Neural crest cell (in vitro differentiated cells): ENCODE data around the gene FHDC1. TPM values are rescaled to one million over a fixed set of nuclear protein-coding genes. Genes with fewer than 3 reads are reported as not detected.

ENCODE experiments used
- DNase-seq: peaks from one replicate; pipeline ENCODE4 v3.0.0; 2021; ENCODE audit warnings: low read depth, mixed read lengths, low spot score
- H3K27ac Mint-ChIP-seq: one replicate; pipeline ENCODE4 v1.8.0; 2021; ENCODE audit warnings: mild to moderate bottlenecking, mixed read lengths; ENCODE audit not compliant: unreplicated experiment
- H3K27me3 Mint-ChIP-seq: 2 replicates; pipeline ENCODE4 v1.8.0; 2021; ENCODE audit warnings: low read depth, mild to moderate bottlenecking, mixed read lengths
- H3K36me3 Mint-ChIP-seq: 2 replicates; pipeline ENCODE4 v1.8.0; 2021; ENCODE audit warnings: low read depth, mild to moderate bottlenecking, mixed read lengths
- H3K4me1 Mint-ChIP-seq: 2 replicates; pipeline ENCODE4 v1.8.0; 2021; ENCODE audit warnings: mixed read lengths
- H3K4me3 Mint-ChIP-seq: one replicate; pipeline ENCODE4 v1.8.0; 2021; ENCODE audit warnings: mild to moderate bottlenecking, mixed read lengths
- H3K9me3 Mint-ChIP-seq: 2 replicates; pipeline ENCODE4 v1.8.0; 2021; ENCODE audit warnings: mixed read lengths
- total RNA-seq: library from RNA; stranded (reverse); gene quantifications from 2 replicates; pipeline ENCODE4 v1.2.1, GENCODE V29; 2021
- TF ChIP-seq, protein P1 (sequence below): fragments of 200-600 bp; sonication (generic); conservative IDR thresholded peaks from 2 replicates; pipeline ENCODE4 v1.5.0; 2021; ENCODE audit warnings: antibody characterized with exemption, mild to moderate bottlenecking

Gene FHDC1
- total RNA-seq, 1 donor from 2014 or later = 52.0 TPM

DNA sequence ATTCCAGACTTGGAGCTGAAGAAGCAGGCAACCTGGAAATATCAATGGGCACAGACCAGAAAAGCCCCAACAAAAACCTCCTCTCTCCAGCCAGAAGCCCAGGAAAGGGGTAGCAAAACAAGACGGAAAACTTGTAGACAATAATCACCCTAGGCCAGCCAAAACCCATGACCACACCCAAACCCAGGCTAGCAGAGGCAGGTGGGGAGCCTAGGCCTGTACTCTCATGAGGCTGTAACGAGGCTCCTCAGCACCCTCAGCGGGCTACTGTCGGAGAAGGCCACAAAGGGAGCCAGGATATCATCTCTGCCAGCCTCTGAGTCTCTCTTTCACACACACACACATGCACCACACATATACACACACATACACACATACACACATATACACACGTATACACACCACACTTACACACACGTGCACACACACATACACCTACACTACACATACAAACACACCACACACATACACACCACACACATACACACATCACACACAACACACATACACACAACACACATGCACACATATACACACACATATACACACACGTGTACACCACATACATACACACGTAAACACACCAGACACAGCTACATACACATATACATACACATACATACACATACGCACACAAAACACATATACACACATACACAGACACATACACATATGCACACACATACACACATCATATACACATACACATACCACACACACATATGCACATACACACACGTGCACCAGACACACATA, 90.6 kb downstream of the FHDC1 start:
- peaks cover 6% of the 10 kb centered on the region for H3K36me3 Mint-ChIP-seq
- no peak overlapping the region for H3K27ac Mint-ChIP-seq
- peaks cover 6% of the 10 kb centered on the region for H3K4me1 Mint-ChIP-seq
- TF ChIP-seq, protein P1, sequence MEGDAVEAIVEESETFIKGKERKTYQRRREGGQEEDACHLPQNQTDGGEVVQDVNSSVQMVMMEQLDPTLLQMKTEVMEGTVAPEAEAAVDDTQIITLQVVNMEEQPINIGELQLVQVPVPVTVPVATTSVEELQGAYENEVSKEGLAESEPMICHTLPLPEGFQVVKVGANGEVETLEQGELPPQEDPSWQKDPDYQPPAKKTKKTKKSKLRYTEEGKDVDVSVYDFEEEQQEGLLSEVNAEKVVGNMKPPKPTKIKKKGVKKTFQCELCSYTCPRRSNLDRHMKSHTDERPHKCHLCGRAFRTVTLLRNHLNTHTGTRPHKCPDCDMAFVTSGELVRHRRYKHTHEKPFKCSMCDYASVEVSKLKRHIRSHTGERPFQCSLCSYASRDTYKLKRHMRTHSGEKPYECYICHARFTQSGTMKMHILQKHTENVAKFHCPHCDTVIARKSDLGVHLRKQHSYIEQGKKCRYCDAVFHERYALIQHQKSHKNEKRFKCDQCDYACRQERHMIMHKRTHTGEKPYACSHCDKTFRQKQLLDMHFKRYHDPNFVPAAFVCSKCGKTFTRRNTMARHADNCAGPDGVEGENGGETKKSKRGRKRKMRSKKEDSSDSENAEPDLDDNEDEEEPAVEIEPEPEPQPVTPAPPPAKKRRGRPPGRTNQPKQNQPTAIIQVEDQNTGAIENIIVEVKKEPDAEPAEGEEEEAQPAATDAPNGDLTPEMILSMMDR = no peak
- H3K27me3 Mint-ChIP-seq = no peaks in the 10 kb centered on the region
- H3K9me3 Mint-ChIP-seq = peaks cover 16% of the 10 kb centered on the region
- H3K4me3 Mint-ChIP-seq = no peak overlapping the region
- DNase-seq = no peak

DNA sequence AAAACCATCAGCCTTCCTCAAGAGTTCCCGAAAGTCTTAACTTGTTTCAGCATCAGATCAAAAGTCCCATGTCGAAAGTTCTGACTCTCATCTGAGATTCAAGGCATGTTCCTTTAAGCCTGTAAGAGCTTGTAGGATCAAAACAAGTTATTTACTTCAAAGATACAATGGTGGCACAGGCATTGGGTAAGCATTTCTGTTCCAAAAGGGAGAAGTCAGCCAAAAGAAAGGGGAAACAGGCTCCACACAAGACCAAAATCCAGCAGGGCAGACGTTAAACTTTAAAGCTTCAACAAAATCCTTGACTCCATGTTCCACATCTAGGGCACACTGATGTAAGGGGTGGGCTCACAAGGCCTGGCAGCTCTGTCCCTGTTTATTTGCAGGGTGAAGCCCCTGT, 91.7 kb downstream of the FHDC1 start:
- H3K27me3 Mint-ChIP-seq = no peaks in the 10 kb centered on the region
- H3K9me3 Mint-ChIP-seq = peaks cover 16% of the 10 kb centered on the region
- H3K36me3 Mint-ChIP-seq = peaks cover 6% of the 10 kb centered on the region
- H3K27ac Mint-ChIP-seq = no peak overlapping the region
- no peak overlapping the region for H3K4me3 Mint-ChIP-seq
- no peak for DNase-seq
- peaks cover 4% of the 10 kb centered on the region for H3K4me1 Mint-ChIP-seq
- TF ChIP-seq, protein P1 = no peak

DNA sequence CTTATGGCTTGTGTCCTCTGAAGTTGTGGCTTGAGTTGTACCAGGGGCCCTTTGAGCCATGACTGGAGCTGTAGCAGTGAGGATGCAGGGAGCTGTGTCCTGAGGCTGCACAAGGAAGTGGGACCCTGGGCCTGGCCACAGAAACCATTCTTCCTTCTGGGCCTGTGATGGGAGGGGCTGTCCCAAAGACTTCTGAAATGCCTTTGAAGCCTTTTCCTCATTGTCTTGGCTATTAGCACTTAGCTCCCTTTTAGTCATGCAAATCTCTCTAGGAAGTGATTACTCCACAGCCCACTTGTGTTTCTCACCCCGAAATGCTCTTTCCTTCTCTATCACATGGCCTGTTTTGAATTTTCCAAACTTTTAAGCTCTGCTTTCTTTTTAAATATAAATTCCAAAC, 92.4 kb downstream of the FHDC1 start:
- DNase-seq = no peak
- no peaks in the 10 kb centered on the region for H3K27me3 Mint-ChIP-seq
- H3K36me3 Mint-ChIP-seq = peaks cover 6% of the 10 kb centered on the region
- H3K27ac Mint-ChIP-seq = no peak overlapping the region
- no peak overlapping the region for H3K4me3 Mint-ChIP-seq
- TF ChIP-seq, protein P1 = no peak
- peaks cover 6% of the 10 kb centered on the region for H3K4me1 Mint-ChIP-seq
- H3K9me3 Mint-ChIP-seq = peaks cover 16% of the 10 kb centered on the region

Other genes starting within 250 kb of the FHDC1 start
- gene TIGD4, start 156.6 kb upstream of the FHDC1 start, total RNA-seq = 3.8 and 3.9 TPM in 2 replicates
- 37.4 and 40.2 TPM in 2 replicates for gene ARFIP1, start 156.4 kb upstream of the FHDC1 start, total RNA-seq